NCI-H2107 (cell line): ENCODE measurements around the gene RYR3.

Source experiments
- DNase-seq: peaks from one replicate; lab custom pipeline; 2025; lab: John Stamatoyannopoulos, UW

The RYR3 gene

DNA sequence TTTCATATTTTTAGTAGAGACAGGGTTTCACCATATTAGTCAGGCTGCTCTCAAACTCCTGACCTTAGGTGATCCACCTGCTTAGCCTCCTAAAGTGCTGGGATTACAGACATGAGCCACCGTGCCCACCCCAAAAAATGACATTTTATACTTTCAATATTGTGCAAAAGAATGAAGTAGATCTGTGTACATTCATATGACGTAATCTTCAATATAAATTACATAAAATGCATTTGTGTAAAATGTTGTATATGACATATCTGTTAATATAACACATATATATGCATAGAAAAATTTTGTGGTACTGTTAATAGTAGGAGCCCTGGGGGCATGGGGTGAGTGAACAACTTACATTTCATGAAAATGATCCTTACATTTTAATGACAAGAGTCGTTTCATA lies 71.7 kb downstream of the RYR3 start:
- DNase-seq, result no peak

DNA sequence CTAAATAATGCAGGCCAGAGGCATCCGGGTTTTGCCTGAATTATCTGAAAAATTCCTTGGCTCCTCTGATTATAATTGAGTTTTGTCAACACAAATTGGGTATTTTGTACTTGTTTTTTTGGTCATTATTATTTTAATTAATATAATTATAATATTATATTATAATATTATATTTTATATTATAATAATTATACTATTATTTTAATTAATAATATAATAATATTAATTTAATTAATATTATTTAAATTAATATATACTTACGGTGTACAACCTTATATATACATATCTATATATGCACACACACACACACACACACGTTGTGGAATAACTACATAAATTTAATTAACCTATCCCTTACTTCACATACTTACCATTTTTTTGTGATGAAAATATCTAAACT lies 73.5 kb downstream of the RYR3 start:
- DNase-seq, result no peak

DNA sequence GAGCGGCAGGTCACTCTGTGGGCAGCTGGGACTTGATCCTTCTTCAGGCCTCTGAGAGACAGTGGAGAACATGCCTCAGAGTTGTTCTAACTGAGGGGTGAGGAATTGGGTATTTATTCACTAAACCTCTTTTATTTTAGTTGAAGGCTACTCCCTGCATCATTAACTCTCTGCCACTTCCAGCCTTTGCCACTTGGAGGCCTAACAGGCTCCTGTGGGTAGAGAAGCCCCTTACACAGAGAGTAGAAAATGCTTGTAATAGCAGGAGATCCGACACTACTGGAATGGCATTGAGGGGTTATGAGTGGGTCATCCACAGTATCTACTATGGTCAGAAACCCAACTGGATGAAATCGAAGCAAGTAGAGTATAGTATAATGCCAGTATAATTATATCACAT lies 81.7 kb downstream of the RYR3 start:
- DNase-seq, result no peak

DNA sequence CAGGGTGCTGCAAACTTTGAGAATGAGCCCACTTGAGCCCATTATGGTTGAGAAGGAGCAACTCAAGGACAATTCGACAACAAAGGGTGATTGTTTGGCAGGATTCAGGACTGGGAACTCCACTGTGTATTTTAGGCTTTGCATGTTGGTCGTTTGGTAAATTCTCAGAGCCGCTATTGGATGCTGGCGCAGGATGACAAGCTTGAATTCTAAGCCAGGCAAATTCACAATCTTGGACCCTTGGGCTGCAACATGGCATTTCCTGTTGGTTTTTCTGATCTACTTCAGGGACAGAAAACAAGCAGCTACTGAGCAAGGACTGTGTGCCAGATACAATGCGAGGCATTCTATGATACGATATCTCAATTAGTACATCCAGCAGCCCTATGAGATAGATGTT lies 82.8 kb downstream of the RYR3 start:
- DNase-seq, result no peak

DNA sequence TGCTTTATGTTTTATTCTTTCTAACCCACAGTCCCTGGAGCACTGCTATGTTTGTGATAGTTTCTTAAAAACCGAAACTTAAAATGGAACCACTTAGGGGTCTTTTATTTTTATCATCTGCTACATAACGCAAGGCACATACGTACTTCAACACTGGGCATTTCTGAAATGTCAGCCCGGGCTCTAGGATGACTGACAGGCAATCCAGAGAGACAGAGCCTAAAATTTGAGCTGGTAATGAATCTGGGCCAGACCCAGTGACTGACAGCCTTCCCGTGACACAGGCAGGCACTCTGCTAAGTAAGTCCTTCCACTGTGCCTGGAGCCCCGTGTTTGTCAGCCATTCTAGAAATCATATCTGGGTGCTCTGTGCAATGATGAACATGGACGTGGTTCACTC lies 84.6 kb downstream of the RYR3 start:
- DNase-seq, result no peak

DNA sequence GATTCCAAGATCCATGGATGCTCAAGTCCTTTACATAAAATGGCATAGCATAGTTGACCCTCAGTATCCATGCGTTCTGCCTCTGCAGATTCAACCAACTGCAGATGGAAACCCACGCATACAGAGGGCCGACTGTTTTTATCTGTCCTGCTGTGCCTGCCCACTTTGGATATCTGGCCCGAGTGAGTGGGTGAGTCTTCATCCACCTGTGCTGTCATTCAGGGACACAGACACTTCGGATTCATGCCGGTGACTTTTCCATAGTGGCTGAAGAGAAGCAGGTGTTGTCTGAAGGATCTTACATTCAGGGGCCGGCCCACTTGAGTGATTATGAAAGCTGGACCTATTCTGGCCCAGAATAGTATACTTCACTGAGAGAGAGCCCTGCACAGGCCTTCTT lies 85.1 kb downstream of the RYR3 start:
- no peak for DNase-seq

DNA sequence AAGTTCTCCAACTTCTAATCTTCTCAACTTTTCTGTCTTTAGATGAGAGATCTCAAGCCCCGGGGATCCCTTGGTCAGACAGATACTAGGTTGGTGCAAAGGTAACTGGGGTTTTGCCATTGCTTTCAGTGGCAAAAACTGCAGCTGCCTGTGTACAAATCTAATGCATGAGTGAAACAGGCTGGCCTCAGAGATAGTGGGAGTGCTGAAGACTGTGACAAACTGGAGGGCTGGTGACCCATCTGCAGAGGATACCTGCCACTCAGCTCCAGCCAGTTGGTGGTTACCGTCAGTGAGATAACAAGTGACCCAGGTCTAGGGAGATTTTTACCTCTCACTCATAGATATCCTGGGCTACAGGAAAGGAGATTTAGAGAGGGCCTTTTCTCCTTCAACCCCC lies 85.7 kb downstream of the RYR3 start:
- no peak for DNase-seq

DNA sequence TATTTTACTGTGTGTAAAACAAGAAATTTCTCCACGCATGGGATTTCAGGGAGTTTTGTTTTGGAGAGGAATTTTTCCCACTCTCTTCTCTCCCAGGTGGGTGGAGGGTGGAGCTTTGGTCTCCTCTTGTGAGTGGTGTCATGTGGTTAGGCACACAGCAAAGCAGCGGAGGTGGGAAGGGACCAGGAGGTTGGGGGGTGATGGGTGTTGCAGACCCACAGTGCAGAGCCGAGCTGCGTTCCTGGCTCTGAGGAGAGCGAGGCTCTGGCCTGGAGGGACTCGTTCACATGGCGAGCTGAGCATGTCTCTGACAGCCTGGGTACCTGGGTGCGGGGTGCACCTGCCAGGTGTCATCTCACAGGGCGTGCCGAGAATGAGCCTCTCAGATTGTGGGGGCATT lies 87.8 kb downstream of the RYR3 start:
- DNase-seq, result no peak

DNA sequence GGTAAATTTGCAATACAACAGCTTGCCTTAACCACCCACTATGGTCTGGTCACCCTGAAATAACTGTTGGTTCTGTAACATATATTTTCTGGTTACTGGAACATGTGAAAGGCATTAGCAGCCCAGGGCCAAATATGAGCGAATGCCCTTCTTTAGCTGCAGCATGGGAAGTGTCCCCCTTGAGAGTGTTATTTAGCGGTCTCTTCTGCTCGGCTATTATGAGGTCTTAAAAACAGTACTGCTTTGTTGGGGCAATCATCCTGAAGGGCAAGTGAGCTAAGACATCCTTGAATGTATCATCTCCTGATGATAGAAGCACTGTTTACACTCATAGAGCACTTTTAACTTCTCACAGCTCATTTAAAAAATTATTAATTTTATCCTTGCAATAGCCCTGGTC lies 90.2 kb downstream of the RYR3 start:
- DNase-seq, result no peak

DNA sequence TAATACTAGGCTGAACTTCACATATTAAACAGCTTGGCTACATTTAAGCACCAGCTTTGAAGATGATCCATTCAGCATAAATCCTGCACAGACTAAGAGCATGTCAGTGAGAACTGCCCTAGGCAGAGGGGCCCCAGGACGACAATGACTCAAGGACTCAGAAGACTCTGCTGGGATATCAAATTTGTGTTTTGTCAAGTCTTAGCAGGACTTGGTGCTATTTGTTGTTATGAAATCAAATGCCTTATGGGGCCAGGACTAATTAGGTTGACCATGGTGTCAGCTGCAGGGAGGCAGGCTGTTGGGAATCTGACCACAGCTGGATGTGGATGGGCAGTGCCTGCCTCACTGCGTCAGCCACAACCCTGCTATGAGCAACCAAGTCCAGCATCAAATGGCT lies 91.8 kb downstream of the RYR3 start:
- DNase-seq, result no peak

DNA sequence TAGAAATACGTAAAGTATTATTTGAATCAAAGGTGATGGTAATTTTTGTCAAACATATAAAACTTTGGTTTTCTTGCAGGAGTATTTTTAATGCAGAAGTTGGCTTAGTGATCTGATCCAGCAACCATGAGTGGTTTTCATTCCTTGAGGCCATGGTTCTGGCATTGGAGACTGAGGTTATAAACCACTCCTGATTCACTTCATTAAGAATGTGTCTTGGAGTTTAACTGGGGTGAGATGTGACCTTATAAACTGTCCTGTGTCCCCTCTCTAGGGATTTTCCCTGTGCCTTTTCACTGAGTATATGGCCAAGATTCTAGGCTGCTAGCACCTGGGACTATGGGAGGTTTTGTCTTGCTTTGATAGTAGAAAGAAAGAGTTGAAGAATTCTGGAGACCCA lies 94.3 kb downstream of the RYR3 start:
- no peak for DNase-seq

DNA sequence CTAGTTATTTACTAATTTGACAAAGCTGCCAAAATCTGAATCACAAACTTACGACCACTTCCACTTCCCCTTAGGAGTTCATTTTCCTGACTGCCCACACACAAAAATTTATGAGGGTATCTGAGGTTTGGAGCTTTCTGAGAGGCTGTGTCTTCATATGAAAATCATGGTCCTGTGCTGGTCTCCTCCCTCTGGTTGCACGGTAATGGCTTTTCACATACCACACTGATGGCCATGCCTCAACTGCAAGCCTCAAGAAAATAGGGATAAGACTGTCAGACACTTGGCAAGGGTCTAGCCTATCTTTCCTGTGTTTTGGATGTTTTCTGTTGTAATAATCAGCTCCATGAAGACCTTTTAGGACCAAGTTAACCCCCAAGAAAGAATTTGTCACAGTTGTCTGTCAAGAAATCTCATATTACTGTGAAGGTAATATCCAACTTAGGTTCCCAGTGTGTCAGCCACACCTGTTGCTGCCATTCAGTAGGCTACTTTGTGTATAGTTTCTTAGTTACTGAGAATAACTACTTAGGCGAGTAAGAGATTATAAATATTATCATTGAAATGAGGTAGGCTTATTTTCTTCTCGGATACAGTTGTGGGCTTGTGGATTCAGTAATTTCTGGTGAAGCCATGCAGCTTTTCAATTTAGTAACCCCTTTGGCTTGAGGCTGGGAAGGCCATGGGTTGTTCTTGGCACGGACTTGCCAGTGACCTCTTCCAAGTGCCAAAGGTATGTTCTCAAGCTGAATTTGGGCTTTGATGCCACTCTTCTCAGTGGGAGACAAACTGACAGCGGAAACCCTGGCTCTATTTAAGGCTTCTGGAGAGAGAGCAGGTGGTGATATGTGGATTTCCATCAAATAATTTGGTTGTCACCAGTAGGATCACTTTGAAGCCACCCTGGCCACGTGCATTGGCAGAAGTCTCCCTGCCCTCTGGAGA lies 101.1 kb downstream of the RYR3 start:
- no peak for DNase-seq

DNA sequence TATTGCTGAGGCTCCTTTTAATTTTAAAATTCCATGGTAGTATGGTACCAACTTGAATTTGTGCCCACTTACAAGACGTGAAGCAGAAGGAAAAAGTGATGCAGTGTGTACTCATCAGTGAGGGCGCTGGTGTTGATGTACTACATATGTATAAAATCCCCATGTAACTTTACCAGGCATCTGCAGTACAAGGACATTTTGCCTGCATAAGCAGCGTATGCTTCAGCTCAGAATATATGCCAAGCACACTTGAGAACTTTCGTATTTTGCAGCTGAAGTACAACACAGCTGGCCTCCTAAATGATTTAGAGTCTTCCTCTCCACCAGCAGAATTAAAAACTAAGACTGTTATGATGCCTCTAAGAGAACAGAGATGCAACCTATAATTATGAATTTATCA lies 108.9 kb downstream of the RYR3 start:
- DNase-seq, result no peak

DNA sequence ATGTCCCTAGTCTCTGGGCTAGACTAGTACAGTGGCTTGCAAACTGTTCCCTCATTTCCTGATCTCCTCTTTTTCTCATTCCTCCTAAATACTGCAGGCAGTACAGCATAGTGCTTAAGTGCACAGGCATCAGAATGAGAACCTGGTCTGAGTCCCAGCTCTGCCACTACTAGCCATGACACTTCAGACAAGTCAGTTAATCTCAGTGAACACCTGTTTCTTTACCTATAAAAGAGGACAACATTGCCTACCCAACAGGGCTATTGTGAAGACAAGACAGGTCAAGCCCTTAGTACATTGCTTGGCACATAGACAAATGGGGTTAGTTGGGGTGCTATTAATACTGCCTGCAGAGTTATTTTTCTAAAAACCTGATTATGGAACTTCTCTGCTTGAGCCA lies 113.3 kb downstream of the RYR3 start:
- DNase-seq, result no peak

DNA sequence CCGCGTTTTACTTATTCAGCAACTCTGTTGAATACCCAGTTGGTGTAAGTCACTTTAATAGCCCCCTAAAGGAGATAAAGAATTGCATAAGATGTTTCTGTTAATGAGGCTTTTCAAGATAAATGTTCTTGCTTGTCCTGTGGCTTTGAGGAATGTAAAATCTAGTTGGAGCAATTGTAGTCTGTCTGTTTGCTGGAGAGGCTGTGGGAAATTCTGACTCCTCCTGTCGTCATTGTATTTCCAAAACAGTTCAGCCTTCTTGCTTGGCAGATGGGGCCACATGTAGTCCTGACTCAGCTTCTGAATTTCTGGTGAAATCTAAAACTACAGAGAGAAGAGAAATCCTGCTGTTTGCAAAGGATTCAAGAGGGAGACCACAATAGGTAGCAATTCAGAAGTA lies 114.4 kb downstream of the RYR3 start:
- DNase-seq, result no peak

DNA sequence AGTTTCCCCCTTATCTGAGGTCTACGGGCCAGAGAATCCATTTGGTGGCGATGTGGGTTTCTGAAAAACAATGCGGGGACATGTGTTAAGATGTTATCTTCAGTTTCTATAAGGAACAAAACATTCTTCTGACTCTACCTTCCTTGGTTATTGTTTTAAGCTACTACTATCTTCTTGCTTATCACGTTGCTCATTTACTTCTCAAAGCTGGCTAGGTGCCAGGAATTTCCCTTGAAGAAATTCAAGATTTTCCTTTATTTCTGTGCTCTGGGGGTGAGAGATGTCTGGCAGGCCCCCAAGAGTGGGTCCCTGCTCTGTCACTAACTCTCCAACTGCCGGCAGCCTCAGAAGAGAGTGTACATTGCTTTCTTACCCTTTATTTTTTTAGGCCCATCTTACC lies 119.8 kb downstream of the RYR3 start:
- DNase-seq, result no peak

DNA sequence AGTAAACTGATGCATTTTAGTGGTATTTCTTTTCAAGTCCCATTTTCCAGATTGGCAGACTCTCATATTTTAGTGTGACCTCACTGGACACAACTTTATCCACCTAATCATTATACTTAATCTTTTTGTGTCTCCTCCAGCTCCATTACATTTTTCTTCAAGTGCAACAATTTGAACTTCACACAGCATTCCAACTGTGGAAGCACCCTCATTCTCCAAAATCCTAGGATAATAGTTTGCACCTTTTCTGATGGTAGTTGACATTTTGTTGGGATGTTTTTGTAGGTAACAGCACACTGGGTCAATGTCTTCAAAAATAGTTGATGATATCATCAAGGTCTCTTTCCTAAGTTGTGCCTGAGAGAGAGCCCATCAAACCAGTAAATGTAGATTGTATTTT lies 123.1 kb downstream of the RYR3 start:
- no peak for DNase-seq

DNA sequence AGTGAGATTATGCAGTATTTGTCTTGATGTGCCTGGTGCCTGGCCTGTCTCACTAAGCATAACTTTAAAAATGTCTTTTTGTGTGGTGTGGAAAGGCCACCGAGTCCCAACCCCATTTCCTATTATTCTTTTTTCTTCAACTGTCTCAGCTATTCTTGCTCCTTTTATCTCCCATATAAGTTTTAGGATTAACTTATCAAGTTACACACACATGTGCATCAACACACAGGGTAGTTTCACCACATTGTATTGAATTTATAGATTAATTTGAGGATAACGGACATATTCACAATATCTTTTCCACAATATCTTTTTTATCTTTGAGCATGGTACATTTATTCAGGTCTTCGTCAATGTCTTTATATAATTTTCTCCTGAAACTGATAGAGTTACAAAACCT lies 127.6 kb downstream of the RYR3 start:
- DNase-seq, result no peak

DNA sequence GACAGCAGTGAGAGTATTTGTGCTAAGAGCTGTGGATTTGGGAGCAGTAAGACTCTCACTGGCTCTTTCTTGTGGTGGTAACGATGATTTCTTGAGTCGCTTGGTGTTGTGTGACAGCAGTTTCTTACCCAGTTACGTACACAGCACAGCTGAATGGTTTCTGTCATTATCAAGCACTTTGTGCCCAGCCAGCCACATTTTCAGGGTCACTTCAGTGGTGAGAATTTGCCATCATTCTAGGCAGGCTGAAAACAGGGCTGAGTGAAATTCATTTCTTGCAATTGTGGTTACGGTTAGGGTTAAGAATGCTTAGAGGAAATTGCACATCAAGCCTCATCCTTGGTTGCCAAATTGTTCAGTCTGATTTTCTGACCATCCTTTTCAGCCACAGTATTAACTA lies 130.1 kb downstream of the RYR3 start:
- DNase-seq, result no peak

DNA sequence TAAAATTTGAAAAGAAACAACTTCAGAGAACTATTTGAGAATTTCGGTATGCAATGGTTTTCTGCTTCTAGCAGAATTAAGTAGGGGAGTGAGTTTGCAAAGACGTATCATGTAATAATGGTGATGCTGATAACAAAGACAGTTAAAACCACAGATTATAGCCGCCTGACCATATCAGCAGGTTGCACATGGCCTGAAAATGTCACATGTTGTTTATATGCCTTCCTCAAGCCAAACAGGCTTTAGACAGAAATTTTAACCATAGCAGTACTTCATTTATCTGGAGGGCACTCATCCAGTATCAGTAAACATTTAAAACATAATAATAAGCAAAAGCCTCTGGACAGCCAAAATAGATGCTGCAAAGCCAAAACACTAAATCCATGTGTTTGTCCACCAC lies 131.7 kb downstream of the RYR3 start:
- DNase-seq, result no peak

DNA sequence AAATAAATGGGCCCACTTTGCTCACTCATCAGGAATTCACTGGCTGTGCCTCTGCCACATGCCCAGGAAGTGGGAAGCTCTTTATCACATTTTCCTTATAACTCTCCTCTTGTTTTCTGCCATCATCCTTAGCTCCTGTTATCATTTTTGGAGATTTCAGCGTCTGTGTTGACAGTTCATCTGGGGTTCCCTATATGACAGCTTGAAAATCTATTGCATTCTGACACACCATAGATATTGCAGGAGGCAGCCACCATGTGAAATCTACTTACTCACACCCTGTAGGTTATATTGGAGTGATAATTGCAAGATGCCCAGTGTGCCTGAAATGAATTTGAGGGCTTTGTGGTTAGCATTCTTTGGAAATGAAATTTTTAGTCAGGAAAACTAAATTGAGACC lies 132.9 kb downstream of the RYR3 start:
- DNase-seq, result no peak

DNA sequence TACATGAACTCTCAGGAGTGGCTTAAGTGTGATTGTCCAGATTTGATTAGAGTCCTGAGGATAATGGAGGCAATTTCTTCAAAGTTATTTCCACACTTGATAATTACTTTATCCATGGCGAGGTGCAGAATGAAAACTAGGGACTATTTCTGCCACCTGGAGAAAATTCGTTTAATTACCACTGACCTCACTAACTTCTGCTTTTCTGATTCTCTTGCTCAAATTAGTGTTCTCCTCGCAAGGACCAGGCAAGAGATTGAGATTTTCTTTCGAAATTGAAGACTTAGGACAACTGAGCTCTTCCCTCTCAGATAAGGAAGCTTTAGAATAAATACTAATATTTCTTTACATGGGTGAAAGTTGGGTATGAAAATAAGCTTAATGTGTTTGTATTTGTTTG lies 135.2 kb downstream of the RYR3 start:
- no peak for DNase-seq

DNA sequence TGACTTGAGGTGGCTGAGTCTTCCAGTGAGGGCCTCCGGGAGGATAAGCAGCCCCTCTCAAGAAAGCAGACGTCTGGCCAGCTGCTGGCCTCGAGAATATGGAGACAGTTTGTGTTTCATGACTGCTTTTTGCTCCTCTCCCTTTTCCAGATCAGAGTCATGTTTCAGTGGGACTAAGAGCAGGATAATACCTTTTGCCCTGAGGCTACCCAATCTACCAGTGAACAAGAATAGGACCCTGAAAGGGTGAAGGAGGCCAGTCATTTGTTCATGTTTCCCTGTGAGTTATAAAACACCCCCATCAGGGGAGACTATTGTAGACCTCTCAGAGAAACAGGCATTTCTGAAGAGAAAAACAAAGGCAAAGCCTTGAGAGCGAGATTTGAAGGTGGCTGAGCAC lies 137.4 kb downstream of the RYR3 start:
- no peak for DNase-seq

DNA sequence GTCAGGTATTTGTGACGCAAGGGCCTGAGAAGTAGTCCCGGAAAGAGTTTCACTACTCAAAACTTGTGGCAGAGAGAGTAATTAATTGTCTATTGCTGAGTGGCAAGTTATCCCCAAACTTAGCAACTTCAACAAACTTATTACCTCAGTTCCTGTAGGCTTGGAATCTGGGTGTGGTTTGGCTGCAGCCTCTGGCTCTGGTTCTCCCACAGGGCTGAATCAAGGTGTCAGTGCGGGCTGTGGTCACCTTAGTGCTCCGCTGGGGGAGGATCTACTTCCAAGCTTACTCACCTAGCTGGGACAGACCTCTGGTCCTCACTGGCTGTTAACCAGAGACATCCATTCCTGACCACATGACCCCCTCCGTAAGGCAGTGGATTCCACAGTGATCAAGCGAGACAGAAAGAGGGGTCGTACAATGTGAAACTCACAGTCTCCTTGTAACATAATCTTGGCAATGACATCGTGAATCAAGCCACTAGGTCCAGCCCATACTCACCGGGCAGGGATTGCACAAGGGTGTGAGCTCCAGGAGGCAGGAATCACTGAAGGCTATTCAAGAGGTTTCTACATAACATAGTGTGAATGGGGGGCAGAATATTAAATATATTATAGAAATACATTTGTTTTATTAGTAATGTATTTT lies 138.3 kb downstream of the RYR3 start:
- no peak for DNase-seq
